B cell (primary cell): ENCODE data around the gene DAO. TPM values are rescaled to one million over a fixed set of nuclear protein-coding genes. Genes with fewer than 3 reads are reported as not detected.

Experiments
- ATAC-seq: fragments of 200-7000 bp; cut with Tn5 transposase; one replicate; pipeline ENCODE4 v1.10.0; 2021; ENCODE audit warnings: low read depth, mild to moderate bottlenecking, moderate number of reproducible peaks, moderate library complexity
- CTCF ChIA-PET: fragments of 350-600 bp; sonication (Branson Sonifier 250); formaldehyde crosslinking; loops from one replicate; lab custom pipeline; 2021; ENCODE audit warnings: antibody characterized with exemption, inconsistent platforms; lab: Charles Lee
- POLR2A ChIA-PET: fragments of 350-600 bp; sonication (Branson Sonifier 250); formaldehyde crosslinking; loops from one replicate; lab custom pipeline; 2021; ENCODE audit warnings: antibody characterized with exemption; lab: Charles Lee
- DNase-seq: peaks from one replicate; pipeline ENCODE4 v3.0.0; 2013
- H2AFZ ChIP-seq: 2 replicates; pipeline ENCODE4 v1.6.1; 2012; ENCODE audit warnings: mild to moderate bottlenecking, low read depth, low read length; ENCODE audit not compliant: insufficient read depth, poor library complexity, severe bottlenecking
- H3K27ac ChIP-seq, 2 donors: 1 replicate in 1 of 2; 2 replicates in 1 of 2; pipeline ENCODE4 v1.5.1; 2012 to 2013; ENCODE audit warnings: low read length in 2 of 2, mild to moderate bottlenecking in 2 of 2, moderate library complexity in 1 of 2
- H3K27me3 ChIP-seq, 4 experiments: fragments of 200-600 bp in 1 of 4; sonication (generic) in 1 of 4; replicated peaks in 1 of 4; 1 replicate in 2 of 4; 2 replicates in 2 of 4; pipeline versions ENCODE4 v1.6.1 to v1.7.0; 2013 to 2016; ENCODE audit warnings: low read length in 3 of 4, mild to moderate bottlenecking in 2 of 4, mixed read lengths in 1 of 4, moderate library complexity in 1 of 4; ENCODE audit not compliant: insufficient read depth in 4 of 4, control insufficient read depth in 3 of 4; ENCODE audit errors: control extremely low read depth in 1 of 4
- H3K36me3 ChIP-seq, 2 experiments: replicated peaks in 1 of 2; 1 replicate in 1 of 2; 2 replicates in 1 of 2; pipeline versions ENCODE4 v1.6.1 to v1.7.1; 2013; ENCODE audit warnings: low read length in 1 of 2; ENCODE audit not compliant: insufficient read depth in 2 of 2, control insufficient read depth in 1 of 2; ENCODE audit errors: control extremely low read depth in 1 of 2, extremely low read depth in 1 of 2
- H3K4me1 ChIP-seq, 2 donors: fragments of 200-600 bp in 1 of 2; sonication (generic) in 1 of 2; 1 replicate in 1 of 2; 2 replicates in 1 of 2; pipeline versions ENCODE4 v1.5.1 to v1.6.1; 2013 to 2017; ENCODE audit warnings: low read length in 2 of 2; ENCODE audit not compliant: control insufficient read depth in 2 of 2, insufficient read depth in 2 of 2
- H3K4me2 ChIP-seq: replicated peaks from 2 replicates; pipeline ENCODE3; 2012; ENCODE audit warnings: mild to moderate bottlenecking, low read depth, low read length; ENCODE audit not compliant: poor library complexity, severe bottlenecking
- H3K4me3 ChIP-seq, 5 experiments: fragments of 200-600 bp in 1 of 5; sonication (generic) in 1 of 5; 1 replicate in 3 of 5; 2 replicates in 2 of 5; pipeline versions ENCODE4 v1.5.1 to v1.7.0; 2011 to 2016; ENCODE audit warnings: low read length in 4 of 5, mild to moderate bottlenecking in 4 of 5, low read depth in 2 of 5, control low read depth in 1 of 5, moderate library complexity in 1 of 5; ENCODE audit not compliant: insufficient read depth in 1 of 5; ENCODE audit errors: control extremely low read depth in 1 of 5, extremely low read depth in 1 of 5
- H3K79me2 ChIP-seq: fragments of 200-600 bp; sonication (generic); one replicate; pipeline ENCODE4 v1.6.0; 2016; ENCODE audit warnings: low read length; ENCODE audit not compliant: control insufficient read depth, insufficient read depth
- H3K9ac ChIP-seq: fragments of 200-600 bp; sonication (generic); 2 replicates; pipeline ENCODE4 v1.6.1; 2017; ENCODE audit warnings: mild to moderate bottlenecking, low read length, moderate library complexity
- H3K9me3 ChIP-seq, 3 donors: one replicate each; pipeline versions ENCODE4 v1.6.1 to v1.7.1; 2013; ENCODE audit warnings: low read length in 2 of 3; ENCODE audit not compliant: control insufficient read depth in 2 of 3, insufficient read depth in 1 of 3; ENCODE audit errors: control extremely low read depth in 1 of 3
- H4K20me1 ChIP-seq: 2 replicates; pipeline ENCODE4 v1.6.0; 2012; ENCODE audit warnings: mild to moderate bottlenecking, low read length; ENCODE audit not compliant: insufficient read depth, control insufficient read depth, poor library complexity, severe bottlenecking
- H3K27ac Mint-ChIP-seq: one replicate; pipeline ENCODE4 v1.8.0; 2021; ENCODE audit warnings: mixed read lengths
- H3K27me3 Mint-ChIP-seq: one replicate; pipeline ENCODE4 v1.8.0; 2021; ENCODE audit warnings: mixed read lengths
- H3K4me1 Mint-ChIP-seq: one replicate; pipeline ENCODE4 v1.8.0; 2021; ENCODE audit warnings: mixed read lengths
- H3K4me3 Mint-ChIP-seq: one replicate; pipeline ENCODE4 v1.8.0; 2021; ENCODE audit warnings: mixed read lengths
- H3K9me3 Mint-ChIP-seq: one replicate; pipeline ENCODE4 v1.8.0; 2022; ENCODE audit warnings: mixed read lengths; ENCODE audit not compliant: insufficient read depth
- EZH2 ChIP-seq: IDR thresholded peaks from 2 replicates; pipeline ENCODE4 v1.6.1; 2012; ENCODE audit warnings: borderline replicate concordance, low read depth, mild to moderate bottlenecking, moderate library complexity, low read length; ENCODE audit not compliant: insufficient read depth, poor library complexity, severe bottlenecking
- WGBS: methylation state at CpG from one replicate; pipeline ENCODE4 v1.1.5; 2013; ENCODE audit warnings: missing lambda C conversion rate; ENCODE audit not compliant: insufficient coverage; 5-methylcytosine and 5-hydroxymethylcytosine counted together
- intact Hi-C: fragments of 100-400 bp; cut with micrococcal nuclease; formaldehyde crosslinking; loops from one replicate; pipeline ENCODE4 v1.10.0; 2022
- polyA plus RNA-seq: library from polyadenylated mRNA; depleted of rRNA; stranded (reverse); fragments of >200 nt; gene quantifications from 2 replicates; pipeline ENCODE4 v1.2.3, GENCODE V29; 2012
- total RNA-seq, 2 donors: library from RNA; stranded (reverse); fragments of 120-200 nt in 1 of 2; gene quantifications; 1 replicate in 1 of 2; 2 replicates in 1 of 2; pipeline versions ENCODE4 v1.2.3 to v1.2.4, GENCODE V29; 2013 to 2022
- TF ChIP-seq, protein P1 (sequence below): fragments of 200-600 bp; IDR thresholded peaks from one replicate; pipeline ENCODE4 v1.8.0; 2022; ENCODE audit warnings: antibody characterized with exemption, mild to moderate bottlenecking

Gene DAO
- total and polyA plus RNA-seq, 2 donors (not counting 1 experiment from before 2014, with no cell fraction given): not detected

DNA sequence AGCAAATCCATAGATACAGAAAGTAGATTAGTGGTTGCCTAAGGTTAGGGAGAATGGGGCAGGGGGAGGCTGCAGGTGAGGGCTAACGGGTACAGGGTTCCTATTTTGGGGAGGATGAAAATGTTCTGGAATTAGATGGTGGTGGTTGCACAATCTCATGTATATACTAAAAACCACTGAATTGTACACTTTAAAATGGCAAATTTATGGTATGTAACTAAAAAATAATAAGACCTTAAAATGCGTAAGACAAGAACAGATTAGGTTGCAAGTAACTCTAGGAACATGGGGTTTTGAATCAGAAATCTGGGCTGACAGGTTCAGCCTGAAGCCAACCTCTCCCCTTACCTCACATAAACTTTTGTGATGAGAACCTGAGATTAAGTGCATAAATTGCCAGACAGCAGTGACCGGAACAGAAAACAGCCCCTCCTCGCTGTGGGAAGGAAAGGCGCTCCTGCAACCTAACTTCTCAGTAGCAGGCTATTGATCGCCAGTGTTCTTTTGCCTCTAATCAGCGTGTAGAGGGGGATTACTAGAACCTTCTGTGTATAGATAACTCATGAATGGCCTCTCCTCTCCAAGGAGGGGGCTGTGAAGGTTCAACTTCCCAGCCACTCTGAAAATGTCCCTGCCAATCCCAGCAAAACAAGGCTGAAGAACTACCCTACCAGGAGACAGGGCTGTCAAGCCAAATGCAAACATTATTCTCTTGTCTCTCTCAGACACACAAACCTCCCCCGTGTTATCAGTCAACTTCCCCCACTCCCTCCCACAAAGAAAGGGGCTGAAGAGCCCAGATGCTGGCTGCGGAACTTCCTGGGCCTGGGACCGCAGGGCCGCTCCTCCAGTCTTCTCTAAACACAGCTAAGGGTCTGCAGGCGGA is 24.4 kb upstream of the DAO start:
- Histone ChIP-seq H3K4me2 (peak overlapping the region; percentile 85), H3K9me3 (no peaks in the 10 kb centered on the region), H4K20me1 (no peaks in the 10 kb centered on the region), H3K9ac (no peak overlapping the region), H3K27me3 (peaks cover 0 to 4% (median 0%) of the 10 kb centered on the region in 4 experiments), H3K36me3 (no peaks in the 10 kb centered on the region), H3K79me2 (peaks cover 5% of the 10 kb centered on the region), H3K27ac (no peak overlapping the region), H3K4me3 (no peak overlapping the region), H3K4me1 (peaks cover 32 to 40% of the 10 kb centered on the region in 2 donors), H2AFZ (no peak overlapping the region)
- peaks cover 52% of the 10 kb centered on the region for H3K4me1 Mint-ChIP-seq
- no peaks in the 10 kb centered on the region for H3K9me3 Mint-ChIP-seq
- no peak for TF ChIP-seq EZH2
- TF ChIP-seq, protein P1, sequence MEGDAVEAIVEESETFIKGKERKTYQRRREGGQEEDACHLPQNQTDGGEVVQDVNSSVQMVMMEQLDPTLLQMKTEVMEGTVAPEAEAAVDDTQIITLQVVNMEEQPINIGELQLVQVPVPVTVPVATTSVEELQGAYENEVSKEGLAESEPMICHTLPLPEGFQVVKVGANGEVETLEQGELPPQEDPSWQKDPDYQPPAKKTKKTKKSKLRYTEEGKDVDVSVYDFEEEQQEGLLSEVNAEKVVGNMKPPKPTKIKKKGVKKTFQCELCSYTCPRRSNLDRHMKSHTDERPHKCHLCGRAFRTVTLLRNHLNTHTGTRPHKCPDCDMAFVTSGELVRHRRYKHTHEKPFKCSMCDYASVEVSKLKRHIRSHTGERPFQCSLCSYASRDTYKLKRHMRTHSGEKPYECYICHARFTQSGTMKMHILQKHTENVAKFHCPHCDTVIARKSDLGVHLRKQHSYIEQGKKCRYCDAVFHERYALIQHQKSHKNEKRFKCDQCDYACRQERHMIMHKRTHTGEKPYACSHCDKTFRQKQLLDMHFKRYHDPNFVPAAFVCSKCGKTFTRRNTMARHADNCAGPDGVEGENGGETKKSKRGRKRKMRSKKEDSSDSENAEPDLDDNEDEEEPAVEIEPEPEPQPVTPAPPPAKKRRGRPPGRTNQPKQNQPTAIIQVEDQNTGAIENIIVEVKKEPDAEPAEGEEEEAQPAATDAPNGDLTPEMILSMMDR: no peak
- CTCF ChIA-PET: no interaction called here
- WGBS: 93% methylated on average over 3 of the region's 12 CpGs
- POLR2A ChIA-PET: no interaction called here
- peak overlapping the region; percentile 70 for H3K27ac Mint-ChIP-seq
- H3K27me3 Mint-ChIP-seq: no peaks in the 10 kb centered on the region
- no peak for ATAC-seq
- intact Hi-C loops: loop anchor here (2.0 to 5.0 kb wide), 4 partner anchors 125 to 293 kb away; partner anchors contain the start of genes CORO1C, ISCU and USP30
- DNase-seq: no peak
- H3K4me3 Mint-ChIP-seq: peak overlapping the region; percentile 99

DNA sequence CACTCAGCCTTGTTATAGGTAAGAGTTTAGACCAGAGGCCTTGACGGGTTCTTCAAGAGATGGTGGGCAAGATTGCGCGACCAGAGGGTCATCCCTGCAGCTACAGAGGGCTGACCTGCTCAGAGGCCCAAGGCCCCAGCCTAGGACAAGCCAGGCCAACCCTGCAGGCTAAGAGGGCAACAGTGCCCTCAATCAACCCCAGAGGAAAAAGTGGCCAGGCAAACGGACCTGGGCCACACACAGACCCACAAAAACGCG is 23.8 kb upstream of the DAO start:
- Mint-ChIP-seq H3K27ac (peak overlapping the region; percentile 96), H3K9me3 (no peaks in the 10 kb centered on the region), H3K4me1 (peaks cover 51% of the 10 kb centered on the region), H3K4me3 (peak overlapping the region; percentile 99), H3K27me3 (no peaks in the 10 kb centered on the region)
- ChIA-PET CTCF (no interaction called here), POLR2A (no interaction called here)
- Histone ChIP-seq H4K20me1 (no peaks in the 10 kb centered on the region), H2AFZ (peak overlapping the region; percentile 71), H3K4me2 (peak overlapping the region; percentile 85), H3K4me3 (peak overlapping the region in 2 of 5 experiments; percentile 1 to 72), H3K4me1 (peaks cover 28 to 40% of the 10 kb centered on the region in 2 donors), H3K36me3 (no peaks in the 10 kb centered on the region), H3K79me2 (peaks cover 5% of the 10 kb centered on the region), H3K9ac (no peak overlapping the region), H3K27me3 (peaks cover 0 to 4% (median 0%) of the 10 kb centered on the region in 4 experiments), H3K9me3 (no peaks in the 10 kb centered on the region), H3K27ac (peak overlapping the region in 1 of 2 donors; percentile 56)
- DNase-seq (no peak), ATAC-seq (no peak)
- intact Hi-C loops: loop anchor here (2.0 to 5.0 kb wide), 4 partner anchors 125 to 293 kb away; partner anchors contain the start of genes CORO1C, ISCU and USP30
- WGBS: 71% methylated on average over 5 of the region's 6 CpGs
- no peak for TF ChIP-seq EZH2
- TF ChIP-seq, protein P1: no peak
